Measurements from ENCODE around the gene PCNX2. TPM values are rescaled to one million over a fixed set of nuclear protein-coding genes. Genes with fewer than 3 reads are reported as not detected.
"Not testable (repeated sequence)": the region's sequence is repeated elsewhere in the genome, so short reads cannot be mapped to it uniquely, and the experiment has no call there.

PCNX2 gene
- total and polyA plus RNA-seq, 2 donors = 5.2 to 36.9 TPM

- Histone ChIP-seq H3K4me3 (ENCODE audit: low read depth, low read length) (no peak overlapping the region), H3K4me1 (ENCODE audit: insufficient read depth) (peaks cover 1% of the 10 kb centered on the region), H3K36me3 (ENCODE audit: insufficient read depth) (no peaks in the 10 kb centered on the region), H3K27ac (ENCODE audit: low read depth) (no peak overlapping the region)
- no peak for DNase-seq (ENCODE audit: extremely low spot score)
- WGBS = 93% methylated on average over 1 of the region's 1 CpG
These were observed 200.8 kb downstream of the PCNX2 start for GRCh38 chr1:233094691-233095090.

GRCh38 chr1:233094269-233094668 lies 201.3 kb downstream of the PCNX2 start:
- no peak for DNase-seq (ENCODE audit: extremely low spot score)
- Histone ChIP-seq H3K4me1 (ENCODE audit: insufficient read depth) (peaks cover 1% of the 10 kb centered on the region), H3K27ac (ENCODE audit: low read depth) (no peak overlapping the region), H3K36me3 (ENCODE audit: insufficient read depth) (no peaks in the 10 kb centered on the region), H3K4me3 (ENCODE audit: low read depth, low read length) (no peak overlapping the region)
- 90% methylated on average over 2 of the region's 2 CpGs for WGBS

GRCh38 chr1:233090746-233091494 lies 204.6 kb downstream of the PCNX2 start:
- H3K4me3 ChIP-seq (ENCODE audit: low read depth, low read length) = no peak overlapping the region
- no peaks in the 10 kb centered on the region for H3K4me1 ChIP-seq (ENCODE audit: insufficient read depth)
- H3K36me3 ChIP-seq (ENCODE audit: insufficient read depth) = no peaks in the 10 kb centered on the region
- H3K27ac ChIP-seq (ENCODE audit: low read depth) = no peak overlapping the region
- WGBS = 80% methylated on average over 7 of the region's 7 CpGs
- no peak for DNase-seq (ENCODE audit: extremely low spot score)

GRCh38 chr1:233089251-233089650 lies 206.3 kb downstream of the PCNX2 start:
- DNase-seq (ENCODE audit: extremely low spot score) = no peak
- Histone ChIP-seq H3K4me3 (ENCODE audit: low read depth, low read length) (no peak overlapping the region), H3K36me3 (ENCODE audit: insufficient read depth) (no peaks in the 10 kb centered on the region), H3K4me1 (ENCODE audit: insufficient read depth) (no peaks in the 10 kb centered on the region), H3K27ac (ENCODE audit: low read depth) (no peak overlapping the region)
- WGBS = 99% methylated on average over 3 of the region's 3 CpGs

GRCh38 chr1:233088613-233089012 lies 206.9 kb downstream of the PCNX2 start:
- DNase-seq (ENCODE audit: extremely low spot score) = no peak

GRCh38 chr1:233086961-233087881 lies 208.3 kb downstream of the PCNX2 start:
- DNase-seq (ENCODE audit: extremely low spot score) = no peak
- H3K36me3 ChIP-seq (ENCODE audit: insufficient read depth) = no peaks in the 10 kb centered on the region
- H3K4me3 ChIP-seq (ENCODE audit: low read depth, low read length) = no peak overlapping the region
- H3K4me1 ChIP-seq (ENCODE audit: insufficient read depth) = no peaks in the 10 kb centered on the region
- WGBS = 81% methylated on average over 11 of the region's 11 CpGs
- H3K27ac ChIP-seq (ENCODE audit: low read depth) = no peak overlapping the region

More at GRCh38 chr1:233088613-233089012, 206.9 kb downstream of the PCNX2 start:
- Histone ChIP-seq H3K4me3 (ENCODE audit: low read depth, low read length) (no peak overlapping the region), H3K4me1 (ENCODE audit: insufficient read depth) (no peaks in the 10 kb centered on the region), H3K27ac (ENCODE audit: low read depth) (no peak overlapping the region), H3K36me3 (ENCODE audit: insufficient read depth) (no peaks in the 10 kb centered on the region)
- WGBS = 95% methylated on average over 6 of the region's 6 CpGs

GRCh38 chr1:233085566-233085965 lies 210.0 kb downstream of the PCNX2 start:
- Histone ChIP-seq H3K4me1 (ENCODE audit: insufficient read depth) (no peaks in the 10 kb centered on the region), H3K36me3 (ENCODE audit: insufficient read depth) (no peaks in the 10 kb centered on the region), H3K27ac (ENCODE audit: low read depth) (no peak overlapping the region), H3K4me3 (ENCODE audit: low read depth, low read length) (no peak overlapping the region)
- 94% methylated on average over 3 of the region's 3 CpGs for WGBS
- DNase-seq (ENCODE audit: extremely low spot score) = no peak

- 94% methylated on average over 12 of the region's 12 CpGs for WGBS
- no peaks in the 10 kb centered on the region for H3K36me3 ChIP-seq (ENCODE audit: insufficient read depth)
- no peak for DNase-seq (ENCODE audit: extremely low spot score)
- H3K4me1 ChIP-seq (ENCODE audit: insufficient read depth) = no peaks in the 10 kb centered on the region
- no peak overlapping the region for H3K4me3 ChIP-seq (ENCODE audit: low read depth, low read length)
- no peak overlapping the region for H3K27ac ChIP-seq (ENCODE audit: low read depth)
These were observed 212.6 kb downstream of the PCNX2 start for GRCh38 chr1:233082778-233083550.

GRCh38 chr1:233081735-233082134 lies 213.8 kb downstream of the PCNX2 start:
- Histone ChIP-seq H3K27ac (ENCODE audit: low read depth) (no peak overlapping the region), H3K4me1 (ENCODE audit: insufficient read depth) (no peaks in the 10 kb centered on the region), H3K4me3 (ENCODE audit: low read depth, low read length) (no peak overlapping the region), H3K36me3 (ENCODE audit: insufficient read depth) (no peaks in the 10 kb centered on the region)
- no peak for DNase-seq (ENCODE audit: extremely low spot score)
- 37% methylated on average over 2 of the region's 2 CpGs for WGBS

- not testable (repeated sequence) for H3K4me3 ChIP-seq (ENCODE audit: low read depth, low read length); H3K36me3 ChIP-seq (ENCODE audit: insufficient read depth); H3K27ac ChIP-seq (ENCODE audit: low read depth); H3K4me1 ChIP-seq (ENCODE audit: insufficient read depth); DNase-seq (ENCODE audit: extremely low spot score)
- WGBS = 88% methylated on average over 4 of the region's 4 CpGs
These were observed 214.7 kb downstream of the PCNX2 start for GRCh38 chr1:233080827-233081226.

GRCh38 chr1:233080286-233080685 lies 215.2 kb downstream of the PCNX2 start:
- no peak overlapping the region for H3K4me3 ChIP-seq (ENCODE audit: low read depth, low read length)
- H3K4me1 ChIP-seq (ENCODE audit: insufficient read depth) = no peaks in the 10 kb centered on the region
- H3K36me3 ChIP-seq (ENCODE audit: insufficient read depth) = no peaks in the 10 kb centered on the region
- no peak for DNase-seq (ENCODE audit: extremely low spot score)
- H3K27ac ChIP-seq (ENCODE audit: low read depth) = no peak overlapping the region
- 96% methylated on average over 3 of the region's 3 CpGs for WGBS

- Histone ChIP-seq H3K36me3 (ENCODE audit: insufficient read depth) (no peaks in the 10 kb centered on the region), H3K4me1 (ENCODE audit: insufficient read depth) (no peaks in the 10 kb centered on the region), H3K4me3 (ENCODE audit: low read depth, low read length) (no peak overlapping the region), H3K27ac (ENCODE audit: low read depth) (no peak overlapping the region)
- no peak for DNase-seq (ENCODE audit: extremely low spot score)
- WGBS = 81% methylated on average over 4 of the region's 4 CpGs
These were observed 216.0 kb downstream of the PCNX2 start for GRCh38 chr1:233079574-233079973.

GRCh38 chr1:233078396-233078795 lies 217.1 kb downstream of the PCNX2 start:
- no peak overlapping the region for H3K27ac ChIP-seq (ENCODE audit: low read depth)
- peak; percentile 39 for DNase-seq (ENCODE audit: extremely low spot score)
- no peaks in the 10 kb centered on the region for H3K4me1 ChIP-seq (ENCODE audit: insufficient read depth)
- WGBS = 61% methylated on average over 6 of the region's 6 CpGs
- H3K4me3 ChIP-seq (ENCODE audit: low read depth, low read length) = no peak overlapping the region
- no peaks in the 10 kb centered on the region for H3K36me3 ChIP-seq (ENCODE audit: insufficient read depth)

All from urinary bladder (tissue), 4 donors.